GM21737 (cell line): ENCODE measurements around the gene ZCCHC18.
A peak's percentile ranks its signal among the peaks of the same experiment; 100 is the strongest.
"Not testable (repeated sequence)": the region's sequence is repeated elsewhere in the genome, so short reads cannot be mapped to it uniquely, and the experiment has no call there.

Experiments used
- ATAC-seq: cut with Tn5 transposase; IDR thresholded peaks from one replicate; pipeline ENCODE4 v1.9.1; 2021; ENCODE audit warnings: mild to moderate bottlenecking, moderate library complexity; ENCODE audit not compliant: unreplicated experiment

ZCCHC18 gene

GRCh38 chrX:104112326-104112951 is at the start of gene ZCCHC18:
ZCCHC18 (plus strand) TSS chrX:104112523; CDS start chrX:104114112, 1,589 bp downstream.
- ATAC-seq = peak; percentile 71

GRCh38 chrX:104062636-104063035 is 49.7 kb upstream of the ZCCHC18 start:
- not testable (repeated sequence) for ATAC-seq

DNA sequence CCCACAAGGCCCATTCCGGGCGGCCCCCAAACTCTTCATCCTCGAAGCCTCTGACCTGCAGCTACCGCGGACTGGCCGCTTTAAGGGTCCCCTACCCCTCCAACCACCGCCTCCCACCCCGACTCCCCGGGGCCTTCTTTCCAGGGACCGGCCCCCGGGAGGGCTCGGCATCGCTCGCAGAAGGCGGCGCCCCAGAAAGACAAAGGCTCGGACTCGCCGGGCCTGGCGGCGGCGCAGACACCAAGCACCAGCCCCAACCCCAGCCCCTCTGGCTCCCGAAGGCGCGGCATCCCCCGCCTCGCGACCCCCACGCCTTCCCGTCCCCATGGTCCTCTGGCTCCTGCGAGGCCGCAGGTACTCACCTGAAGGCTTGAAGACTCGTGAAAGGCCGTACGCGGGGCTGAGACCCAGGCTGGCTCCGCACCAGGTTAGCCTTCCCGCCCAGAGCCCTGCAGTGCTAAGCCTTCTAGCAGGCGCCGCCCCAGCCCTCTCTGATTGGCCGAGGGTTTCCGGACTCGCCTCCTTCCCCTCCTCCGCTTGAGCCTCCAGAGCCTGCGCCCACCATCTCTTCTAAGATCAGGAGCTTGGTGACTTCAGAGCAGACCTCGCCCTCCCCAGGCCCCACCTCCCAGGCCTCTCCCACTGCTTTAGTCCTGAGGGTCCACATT is 36.4 kb upstream of the ZCCHC18 start, which contains the start of gene TMSB15C:
TMSB15C (minus strand) TSS at position 459 of the 668 bp plus-strand sequence.
- ATAC-seq = peak; percentile 98

GRCh38 chrX:104077854-104078253 is 34.5 kb upstream of the ZCCHC18 start:
- ATAC-seq = not testable (repeated sequence)

GRCh38 chrX:104084063-104084462 is 28.3 kb upstream of the ZCCHC18 start:
- no peak for ATAC-seq

- ATAC-seq = no peak
Observed at GRCh38 chrX:104084534-104085277, 27.6 kb upstream of the ZCCHC18 start.

DNA sequence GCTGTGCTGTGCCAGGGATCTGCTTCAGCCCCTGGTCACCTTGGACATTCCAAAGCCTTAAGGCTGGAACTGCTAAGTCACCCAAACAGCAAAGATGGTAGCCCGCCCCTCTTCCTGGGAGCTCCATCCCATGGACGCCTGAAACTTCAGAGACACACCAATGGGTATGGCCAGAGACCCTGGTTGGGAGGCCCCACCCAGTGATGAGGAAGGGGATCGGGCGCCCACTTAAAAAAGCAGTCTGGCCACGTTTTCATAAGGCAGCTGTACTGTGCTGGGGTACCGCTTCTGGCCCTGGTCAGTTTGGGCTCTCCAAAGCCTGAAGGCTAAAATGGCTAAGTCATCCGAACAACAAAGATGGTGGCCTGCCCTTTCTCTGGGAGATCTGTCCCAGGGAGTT is 26.8 kb upstream of the ZCCHC18 start:
- no peak for ATAC-seq

GRCh38 chrX:104085919-104086318 is 26.4 kb upstream of the ZCCHC18 start:
- no peak for ATAC-seq

- ATAC-seq = no peak
Observed at GRCh38 chrX:104098151-104098808, 14.0 kb upstream of the ZCCHC18 start.

DNA sequence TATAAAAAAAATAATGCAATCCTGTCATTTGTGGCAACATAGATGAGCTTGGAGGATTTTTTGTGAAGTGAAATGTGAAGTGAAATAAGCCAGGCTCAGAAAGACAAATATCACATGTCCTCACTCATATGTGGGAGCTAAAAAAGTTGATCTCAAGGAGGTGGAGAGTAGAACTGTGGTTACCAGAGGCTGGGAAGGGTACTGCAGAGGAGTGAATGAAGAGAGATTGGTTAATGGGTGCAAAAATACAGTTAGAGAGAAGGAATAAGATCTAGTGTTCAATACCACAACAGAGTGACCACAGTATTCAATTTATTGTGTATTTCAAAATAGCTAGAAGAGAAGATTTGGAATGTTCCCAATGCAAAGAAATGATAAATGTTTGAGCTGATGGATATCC is 13.4 kb upstream of the ZCCHC18 start:
- ATAC-seq = no peak

GRCh38 chrX:104104676-104105075 is 7.6 kb upstream of the ZCCHC18 start:
- ATAC-seq = no peak

- no peak for ATAC-seq
Observed at GRCh38 chrX:104105330-104106262, 6.7 kb upstream of the ZCCHC18 start.

GRCh38 chrX:104108955-104109354 is 3.4 kb upstream of the ZCCHC18 start:
- ATAC-seq = no peak

DNA sequence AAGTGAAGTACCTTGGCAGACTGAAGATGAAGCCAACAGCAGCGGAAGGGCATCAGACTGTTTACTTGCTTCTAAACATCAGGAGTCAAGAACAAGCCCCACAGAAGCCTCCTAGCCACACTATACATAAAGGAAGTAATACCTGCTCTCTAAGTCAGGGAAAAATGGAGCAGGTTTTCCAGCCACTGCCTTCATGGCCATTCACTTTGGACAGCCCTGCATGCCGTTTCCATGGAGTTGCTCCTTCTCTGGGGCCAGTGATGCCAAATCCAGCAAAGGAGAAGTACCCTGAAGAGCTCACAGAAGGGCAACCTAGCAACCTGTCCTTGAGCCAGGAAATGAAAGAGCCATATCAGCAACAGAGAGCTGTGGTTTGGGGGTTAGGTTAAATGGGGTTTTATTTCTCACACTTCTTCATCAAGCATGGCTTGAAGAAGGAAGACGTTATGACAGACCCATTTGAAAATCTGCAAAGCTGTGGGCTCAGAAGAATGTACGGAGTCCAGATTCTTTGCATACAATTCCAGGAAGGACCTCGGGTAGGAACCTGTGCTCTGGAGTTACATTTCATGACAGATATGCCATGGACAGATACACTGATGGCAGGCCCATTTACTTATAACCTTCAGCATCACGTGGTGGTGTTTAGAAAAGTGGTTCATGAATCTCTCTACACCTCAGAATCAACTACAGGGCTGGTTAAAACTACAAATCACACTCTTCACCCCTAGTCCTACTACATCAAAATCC is 1.7 kb upstream of the ZCCHC18 start:
- not testable (repeated sequence) for ATAC-seq

DNA sequence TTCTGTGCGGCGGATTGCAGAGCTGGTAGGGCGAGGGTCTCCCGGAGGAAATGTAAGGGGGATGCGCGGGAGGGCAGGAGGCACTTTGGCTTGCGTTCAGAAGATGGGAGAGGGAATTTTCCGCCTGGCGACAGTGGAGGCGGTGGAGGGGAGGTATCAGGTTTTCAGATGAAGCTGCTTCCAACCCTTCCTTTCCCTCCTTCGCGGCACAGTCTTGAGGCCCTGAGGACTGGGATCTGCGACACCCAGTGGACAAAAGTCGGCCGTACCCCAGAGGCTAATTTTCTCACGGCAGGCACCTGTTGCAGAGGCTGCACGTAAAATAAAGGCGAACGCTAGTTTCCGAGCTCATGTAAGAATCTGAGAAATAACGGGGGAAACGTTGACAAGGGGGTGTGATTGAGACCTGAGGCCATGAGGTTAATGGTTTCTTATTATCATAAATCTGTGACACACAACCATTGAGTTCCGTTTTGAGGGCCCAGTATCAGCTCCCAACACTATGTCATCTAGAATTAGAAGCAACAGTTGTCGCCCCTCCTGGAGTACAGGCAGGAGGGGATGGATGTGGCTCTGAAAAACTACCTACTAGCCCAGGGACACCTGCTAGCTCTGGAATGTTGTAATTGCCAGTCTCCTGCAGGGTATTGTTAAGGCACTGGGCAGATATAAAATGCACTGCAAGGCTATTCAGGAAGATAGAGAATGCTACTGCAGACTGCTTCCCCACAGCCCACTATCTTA is 1.1 kb downstream of the ZCCHC18 start:
- no peak for ATAC-seq

DNA sequence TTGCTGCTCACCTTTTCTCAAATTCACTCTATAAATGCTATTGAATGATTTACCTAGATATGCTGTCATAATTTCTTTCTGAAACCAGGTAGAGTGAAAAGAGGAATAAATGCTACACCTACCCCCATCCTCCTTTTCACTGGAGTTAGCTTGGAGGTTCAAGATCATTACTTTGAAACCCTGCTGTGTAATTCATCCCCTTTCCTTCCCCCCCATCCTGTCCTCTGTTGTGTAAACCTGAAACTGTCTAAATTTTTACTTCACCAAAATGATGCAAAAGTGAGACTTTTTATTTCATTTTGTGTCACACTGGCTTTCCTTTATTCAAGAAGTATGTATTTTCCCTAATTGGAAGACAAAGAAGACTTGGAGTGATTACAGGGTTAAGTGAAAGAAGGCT is 5.4 kb downstream of the ZCCHC18 start:
- ATAC-seq = no peak

- ATAC-seq = no peak
Observed at GRCh38 chrX:104118765-104119164, 6.4 kb downstream of the ZCCHC18 start.

- ATAC-seq = no peak
Observed at GRCh38 chrX:104122829-104123228, 10.5 kb downstream of the ZCCHC18 start.

DNA sequence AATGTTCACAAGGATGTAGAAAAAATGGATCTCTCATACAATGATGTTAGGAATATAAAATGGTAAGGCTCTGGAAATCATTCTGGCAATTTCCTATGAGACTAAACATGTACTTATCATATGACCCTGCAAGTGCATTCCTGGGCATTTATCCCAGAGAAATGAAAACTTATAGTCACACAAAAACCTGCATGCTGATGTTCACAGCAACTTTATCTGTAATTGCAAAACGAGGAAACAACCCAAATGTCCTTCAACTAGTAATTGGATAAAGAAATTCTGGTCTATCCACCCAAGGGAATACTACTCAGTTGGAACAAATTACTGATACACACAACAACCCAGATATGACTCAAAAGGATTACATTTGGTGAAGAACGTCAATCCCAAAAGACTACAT is 14.5 kb downstream of the ZCCHC18 start:
- ATAC-seq = no peak
